NB4 (cell line): Measurements from ENCODE around the gene HMG20A.
A peak's percentile ranks its signal among the peaks of the same experiment; 100 is the strongest.

ENCODE experiments used
- DNase-seq: peaks from one replicate; pipeline ENCODE4 v3.0.0; 2010; ENCODE audit warnings: low read depth
- H3K4me3 ChIP-seq: one replicate; pipeline ENCODE4 v1.5.1; 2011; ENCODE audit warnings: mild to moderate bottlenecking, low read depth, low read length, moderate library complexity
- CTCF ChIP-seq: IDR thresholded peaks from one replicate; pipeline ENCODE4 v1.5.1; 2012; ENCODE audit warnings: low read depth, low read length
- MAX ChIP-seq: IDR thresholded peaks from 2 replicates; pipeline ENCODE4 v1.6.1; 2011; ENCODE audit warnings: low read depth, low read length
- MYC ChIP-seq: IDR thresholded peaks from 2 replicates; pipeline ENCODE4 v1.6.1; 2011; ENCODE audit warnings: low read depth, low read length
- POLR2A ChIP-seq: IDR thresholded peaks from 2 replicates; pipeline ENCODE4 v1.6.1; 2011; ENCODE audit warnings: mild to moderate bottlenecking; ENCODE audit not compliant: insufficient read length; ENCODE audit errors: extremely low read depth

Gene HMG20A

GRCh38 chr15:77484994-77485393, 64.3 kb downstream of the HMG20A start:
- H3K4me3 ChIP-seq: no peak overlapping the region
- no peak for DNase-seq
- TF ChIP-seq MAX (no peak), MYC (no peak), POLR2A (no peak), CTCF (no peak)

GRCh38 chr15:77486542-77487468, 66.1 kb downstream of the HMG20A start:
- TF ChIP-seq MAX: no peak
- DNase-seq: no peak
- no peak overlapping the region for H3K4me3 ChIP-seq

GRCh38 chr15:77487469-77487842, 66.8 kb downstream of the HMG20A start:
- no peak for TF ChIP-seq CTCF
- no peak for TF ChIP-seq MYC
- TF ChIP-seq POLR2A: no peak
- no peak for TF ChIP-seq MAX
- no peak overlapping the region for H3K4me3 ChIP-seq
- no peak for DNase-seq

GRCh38 chr15:77487888-77488287, 67.2 kb downstream of the HMG20A start:
- no peak overlapping the region for H3K4me3 ChIP-seq
- TF ChIP-seq POLR2A: no peak
- TF ChIP-seq MYC: no peak
- no peak for TF ChIP-seq CTCF
- no peak for TF ChIP-seq MAX
- DNase-seq: no peak

- no peak overlapping the region for H3K4me3 ChIP-seq
- TF ChIP-seq MAX (no peak), CTCF (no peak), POLR2A (no peak), MYC (no peak)
- no peak for DNase-seq
Observed at GRCh38 chr15:77489647-77490046, 69.0 kb downstream of the HMG20A start.

GRCh38 chr15:77493324-77493907, 72.7 kb downstream of the HMG20A start:
- DNase-seq: peak; percentile 80
- TF ChIP-seq MAX (peak; percentile 58), POLR2A (no peak), MYC (peak; percentile 53; the same call in 1 of the 2 replicates), CTCF (no peak)
- no peak overlapping the region for H3K4me3 ChIP-seq
